HG02763 (cell line): ENCODE data around the gene GATA3.

Experiments
- ATAC-seq: cut with Tn5 transposase; IDR thresholded peaks from one replicate; pipeline ENCODE4 v1.9.1; 2021; ENCODE audit warnings: mild to moderate bottlenecking, moderate library complexity; ENCODE audit not compliant: unreplicated experiment

GATA3 gene

DNA sequence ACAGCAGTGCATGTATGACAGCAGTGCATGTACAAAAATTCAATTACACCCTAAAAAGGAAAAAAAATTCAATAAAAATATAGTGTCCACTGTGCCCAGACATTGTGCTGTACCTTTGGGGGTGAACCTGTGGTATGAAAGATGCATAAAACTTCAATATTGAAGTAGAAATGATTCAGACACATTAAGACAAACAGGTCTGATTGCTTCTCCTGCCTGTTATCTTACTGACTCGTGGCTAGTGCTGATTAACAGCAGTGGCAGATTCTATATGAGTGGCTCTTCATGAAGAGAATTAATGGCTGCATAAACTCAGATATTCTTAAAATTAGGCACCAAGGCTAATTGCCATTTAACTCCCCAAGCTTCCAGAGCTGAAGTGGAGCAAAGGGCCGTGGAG lies 37.9 kb downstream of the GATA3 start:
- no peak for ATAC-seq

DNA sequence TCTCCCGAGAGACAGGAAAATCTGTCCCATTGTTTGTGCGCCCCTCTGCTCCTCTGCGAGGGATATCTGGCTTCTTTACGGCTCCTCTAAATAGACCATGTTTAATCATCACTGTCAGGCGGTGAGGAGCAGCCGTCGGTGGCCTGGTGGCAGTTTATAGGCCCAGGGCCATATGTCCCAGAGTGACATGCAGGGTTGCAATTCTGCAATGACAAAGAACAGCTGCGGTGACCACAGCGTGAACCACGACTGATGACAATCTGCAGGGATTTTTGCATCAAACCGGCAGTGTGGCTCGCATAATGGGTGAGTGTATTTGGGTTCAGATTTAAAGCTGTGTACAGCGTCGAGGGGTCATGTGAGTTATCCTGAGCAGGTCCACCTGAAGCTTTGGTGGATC lies 41.5 kb downstream of the GATA3 start:
- ATAC-seq, result no peak

GRCh38 chr10:8096931-8097330 lies 42.4 kb downstream of the GATA3 start:
- no peak for ATAC-seq

GRCh38 chr10:8100366-8100765 lies 45.9 kb downstream of the GATA3 start:
- no peak for ATAC-seq

DNA sequence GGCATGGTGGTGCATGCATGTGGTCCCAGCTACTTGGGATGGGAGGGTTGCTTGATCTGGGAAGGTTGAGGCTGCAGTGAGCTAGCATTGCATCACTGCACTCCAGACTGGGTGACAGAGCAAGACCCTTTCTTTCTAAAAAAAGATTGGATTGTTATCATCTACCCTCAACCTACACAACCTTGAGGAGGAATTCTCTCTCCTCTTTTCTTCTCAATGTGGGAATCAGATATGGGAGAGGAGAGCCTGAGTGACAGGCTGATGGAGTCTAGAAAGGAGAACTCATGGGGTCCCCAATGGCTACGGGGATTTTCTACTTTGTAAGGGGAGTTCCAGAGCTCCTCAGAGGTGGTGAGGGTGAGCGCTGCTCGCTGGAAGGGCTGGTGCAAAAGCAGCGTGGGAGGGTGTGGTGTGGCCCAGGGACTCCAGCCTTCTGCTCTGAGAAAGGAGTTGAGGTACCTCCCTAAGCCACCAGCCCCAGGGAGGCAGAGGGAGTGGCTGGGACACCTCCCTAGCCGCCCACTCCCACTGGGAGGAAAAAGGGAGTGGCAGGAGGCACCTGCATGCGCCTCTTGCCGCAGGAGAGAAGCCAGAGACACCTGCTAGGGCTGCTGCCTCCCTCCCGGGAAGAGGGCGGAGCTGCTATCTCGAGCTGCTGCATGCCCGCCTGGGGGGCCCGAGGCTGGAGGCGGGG lies 48.4 kb downstream of the GATA3 start:
- peak; percentile 79 for ATAC-seq

DNA sequence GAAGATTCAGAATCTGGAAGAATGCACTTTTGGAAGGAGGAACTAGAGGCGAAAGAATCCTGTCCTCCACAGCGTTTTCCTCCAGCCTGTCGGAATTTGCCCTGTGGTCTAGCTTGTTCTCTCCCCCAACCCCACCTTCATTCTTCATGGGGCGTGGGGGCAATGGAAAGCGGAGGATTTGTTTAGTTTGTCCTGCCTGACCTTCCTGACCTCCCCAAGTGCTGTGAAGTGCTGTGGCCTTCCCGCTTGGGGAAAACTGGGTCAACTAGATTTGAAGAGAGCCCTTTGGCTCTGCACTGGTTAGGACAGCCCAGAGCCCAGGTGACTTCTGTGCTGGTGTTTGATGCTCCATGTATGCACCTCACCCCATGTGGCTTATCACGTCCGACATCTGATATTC lies 49.1 kb downstream of the GATA3 start:
- ATAC-seq, result no peak

GRCh38 chr10:8104005-8104404 lies 49.5 kb downstream of the GATA3 start:
- ATAC-seq, result no peak

- no peak for ATAC-seq
These were observed 50.2 kb downstream of the GATA3 start for GRCh38 chr10:8104721-8105120.

DNA sequence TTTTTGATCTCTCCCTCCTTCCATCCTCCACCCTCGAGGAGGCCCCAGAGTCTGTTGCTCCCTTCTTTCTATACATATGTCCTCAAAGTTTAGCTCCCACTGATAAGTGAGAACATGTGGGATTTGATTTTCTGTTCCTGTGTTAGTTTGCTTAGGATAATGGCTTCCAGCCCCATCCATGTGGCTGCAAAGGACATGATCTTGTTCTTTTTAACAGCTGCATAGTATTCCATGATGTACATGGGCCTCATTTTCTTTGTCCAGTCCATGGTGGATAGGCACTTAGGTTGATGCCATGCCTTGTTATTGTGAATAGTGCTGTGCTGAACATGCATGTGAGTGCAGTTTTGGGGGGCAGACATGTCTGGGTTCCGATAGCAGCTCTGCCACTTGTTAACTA lies 51.4 kb downstream of the GATA3 start:
- ATAC-seq, result no peak

DNA sequence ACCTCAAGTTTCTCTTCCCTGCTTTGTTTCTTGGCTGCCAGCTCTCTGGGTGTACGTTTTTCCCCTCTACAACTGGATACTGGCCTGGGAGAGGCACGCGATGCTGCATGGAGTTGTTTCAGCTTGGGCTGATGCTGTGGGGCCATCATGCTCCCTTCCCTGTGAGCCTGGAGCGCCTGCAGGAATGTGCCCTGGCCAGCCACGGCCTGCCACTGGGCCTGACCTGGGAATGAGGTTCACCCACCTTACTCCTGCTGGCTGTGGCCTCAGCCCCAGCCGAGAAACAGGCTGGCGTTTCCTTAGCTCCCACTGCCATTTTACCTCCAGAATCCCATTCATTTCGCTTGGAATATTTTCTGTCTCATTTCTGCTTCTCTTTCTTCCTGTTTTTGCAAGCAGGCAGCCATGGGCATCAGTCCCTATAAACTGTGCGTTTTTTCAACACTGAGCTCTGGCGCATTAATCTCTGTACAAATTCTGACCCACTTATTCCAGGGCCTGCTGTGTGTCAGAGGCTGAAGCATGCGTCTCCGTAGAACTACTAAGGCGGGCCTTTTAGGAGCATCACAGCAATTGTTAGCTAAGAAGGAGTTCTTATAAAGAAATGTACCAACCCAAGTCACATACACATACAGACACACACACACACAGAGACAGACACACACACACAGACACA lies 57.9 kb downstream of the GATA3 start:
- no peak for ATAC-seq

GRCh38 chr10:8112942-8113442 lies 58.5 kb downstream of the GATA3 start:
- no peak for ATAC-seq

GRCh38 chr10:8113616-8114015 lies 59.1 kb downstream of the GATA3 start:
- no peak for ATAC-seq

- no peak for ATAC-seq
These were observed 60.5 kb downstream of the GATA3 start for GRCh38 chr10:8114741-8115617.

- no peak for ATAC-seq
These were observed 61.1 kb downstream of the GATA3 start for GRCh38 chr10:8115618-8115980.

- no peak for ATAC-seq
These were observed 62.0 kb downstream of the GATA3 start for GRCh38 chr10:8116474-8116873.

GRCh38 chr10:8116926-8117493 lies 62.5 kb downstream of the GATA3 start:
- no peak for ATAC-seq

- no peak for ATAC-seq
These were observed 66.9 kb downstream of the GATA3 start for GRCh38 chr10:8121201-8121890.

- ATAC-seq, result no peak
These were observed 68.3 kb downstream of the GATA3 start for GRCh38 chr10:8122611-8123369.

- ATAC-seq, result no peak
These were observed 69.9 kb downstream of the GATA3 start for GRCh38 chr10:8124436-8124835.
